Measurements from ENCODE around the gene CLCN7. TPM values are rescaled to one million over a fixed set of nuclear protein-coding genes. Genes with fewer than 3 reads are reported as not detected.

Gene CLCN7
- total RNA-seq, 4 donors from 2014 or later: 57.6 to 171 (median 95.0) TPM

GRCh38 chr16:1456951-1457350 lies 17.9 kb downstream of the CLCN7 start:
- TF ChIP-seq POLR2AphosphoS5 (IDR thresholded peaks at IDR 0.05): no peak
- no peak for TF ChIP-seq EP300 (IDR thresholded peaks at IDR 0.05; ENCODE audit: low read depth)
- no peak for TF ChIP-seq CTCF (IDR thresholded peaks at IDR 0.05)
- no peak for TF ChIP-seq POLR2A (IDR thresholded peaks at IDR 0.05)
- Histone ChIP-seq H3K27ac (no peak overlapping the region), H3K4me1 (peaks cover 0 to 4% (median 0%) of the 10 kb centered on the region in 4 donors), H3K9me3 (no peaks in the 10 kb centered on the region), H3K4me3 (no peak overlapping the region), H3K36me3 (peaks cover 0 to 21% (median 5%) of the 10 kb centered on the region in 4 donors), H3K27me3 (no peaks in the 10 kb centered on the region)
- intact Hi-C loops (cut with DNase I; ENCODE audit: low total_unique reads) (no loop called here), in situ Hi-C loops (cut with MboI; ENCODE audit: low pct_ligation_motif_present in 1 of 4, low pct_unique_long_range_greater_than_20kb in 1 of 4, low sequenced_read_pairs in 3 of 4) (no loop called here)
- DNase-seq: no peak
- WGBS, 2 donors (ENCODE audit: low coverage in 1 of 2): 84 to 93% methylated on average over 6 to 12 of the region's 16 CpGs

GRCh38 chr16:1455190-1456171 lies 19.3 kb downstream of the CLCN7 start:
- 93% methylated on average over 39 of the region's 41 CpGs; no CpG with 5 or more reads in 1 of the 2 donors for WGBS, 2 donors (ENCODE audit: low coverage in 1 of 2)
- DNase-seq: no peak
- no peak overlapping the region for H3K4me3 ChIP-seq
- in situ Hi-C loops (cut with MboI; ENCODE audit: low pct_ligation_motif_present in 1 of 4, low pct_unique_long_range_greater_than_20kb in 1 of 4, low sequenced_read_pairs in 3 of 4): no loop called here
- TF ChIP-seq EP300 (IDR thresholded peaks at IDR 0.05; ENCODE audit: low read depth) (no peak), POLR2A (IDR thresholded peaks at IDR 0.05) (no peak), POLR2AphosphoS5 (IDR thresholded peaks at IDR 0.05) (no peak), CTCF (IDR thresholded peaks at IDR 0.05) (no peak)
- H3K27ac ChIP-seq: no peak overlapping the region
- H3K27me3 ChIP-seq: no peaks in the 10 kb centered on the region
- no peaks in the 10 kb centered on the region for H3K9me3 ChIP-seq
- H3K36me3 ChIP-seq: peaks cover 0 to 29% (median under 1%) of the 10 kb centered on the region in 4 donors
- intact Hi-C loops (cut with DNase I; ENCODE audit: low total_unique reads): no loop called here
- H3K4me1 ChIP-seq: no peaks in the 10 kb centered on the region

GRCh38 chr16:1454561-1454960 lies 20.3 kb downstream of the CLCN7 start:
- intact Hi-C loops (cut with DNase I; ENCODE audit: low total_unique reads): no loop called here
- Histone ChIP-seq H3K4me3 (no peak overlapping the region), H3K4me1 (no peaks in the 10 kb centered on the region), H3K27me3 (no peaks in the 10 kb centered on the region), H3K36me3 (peaks cover 0 to 29% (median 0%) of the 10 kb centered on the region in 4 donors), H3K9me3 (no peaks in the 10 kb centered on the region), H3K27ac (no peak overlapping the region)
- no peak for TF ChIP-seq POLR2AphosphoS5 (IDR thresholded peaks at IDR 0.05)
- TF ChIP-seq CTCF (IDR thresholded peaks at IDR 0.05): no peak
- no peak for TF ChIP-seq POLR2A (IDR thresholded peaks at IDR 0.05)
- TF ChIP-seq EP300 (IDR thresholded peaks at IDR 0.05; ENCODE audit: low read depth): no peak
- DNase-seq: no peak
- WGBS, 2 donors (ENCODE audit: low coverage in 1 of 2): 92 to 95% methylated on average over 5 to 11 of the region's 17 CpGs
- in situ Hi-C loops (cut with MboI; ENCODE audit: low pct_ligation_motif_present in 1 of 4, low pct_unique_long_range_greater_than_20kb in 1 of 4, low sequenced_read_pairs in 3 of 4): no loop called here

- TF ChIP-seq POLR2AphosphoS5 (IDR thresholded peaks at IDR 0.05) (no peak), EP300 (IDR thresholded peaks at IDR 0.05; ENCODE audit: low read depth) (no peak), CTCF (IDR thresholded peaks at IDR 0.05) (no peak), POLR2A (IDR thresholded peaks at IDR 0.05) (no peak)
- no peak for DNase-seq
- Histone ChIP-seq H3K9me3 (no peaks in the 10 kb centered on the region), H3K4me3 (no peak overlapping the region), H3K36me3 (peaks cover 0 to 31% (median 0%) of the 10 kb centered on the region in 4 donors), H3K27me3 (no peaks in the 10 kb centered on the region), H3K4me1 (no peaks in the 10 kb centered on the region), H3K27ac (no peak overlapping the region)
- intact Hi-C loops (cut with DNase I; ENCODE audit: low total_unique reads) (no loop called here), in situ Hi-C loops (cut with MboI; ENCODE audit: low pct_ligation_motif_present in 1 of 4, low pct_unique_long_range_greater_than_20kb in 1 of 4, low sequenced_read_pairs in 3 of 4) (no loop called here)
- WGBS, 2 donors (ENCODE audit: low coverage in 1 of 2): 95% methylated on average over 19 of the region's 19 CpGs; no CpG with 5 or more reads in 1 of the 2 donors
These were observed 21.5 kb downstream of the CLCN7 start for GRCh38 chr16:1453316-1453715.
